Panc1 (cell line): ENCODE results near the gene MAST4.

Experiments
- CTCF ChIP-seq: fragments of 450-650 bp; IDR thresholded peaks from 2 replicates; pipeline ENCODE4 v1.5.1; 2017; ENCODE audit warnings: mild to moderate bottlenecking
- POLR2AphosphoS5 ChIP-seq: IDR thresholded peaks from 2 replicates; pipeline ENCODE4 v1.6.1; 2012; ENCODE audit warnings: mild to moderate bottlenecking, low read depth, low read length, moderate library complexity
- SIN3A ChIP-seq: IDR thresholded peaks from 2 replicates; pipeline ENCODE4 v1.6.1; 2012; ENCODE audit warnings: low read depth, mild to moderate bottlenecking, low read length, moderate library complexity, borderline replicate concordance; ENCODE audit not compliant: insufficient read depth

GRCh38 chr5:67190410-67190809 is 594.2 kb downstream of the MAST4 start:
- TF ChIP-seq SIN3A: no peak
- no peak for TF ChIP-seq CTCF
- no peak for TF ChIP-seq POLR2AphosphoS5
